ENCODE results near the gene CDH4.

CDH4 gene

DNA sequence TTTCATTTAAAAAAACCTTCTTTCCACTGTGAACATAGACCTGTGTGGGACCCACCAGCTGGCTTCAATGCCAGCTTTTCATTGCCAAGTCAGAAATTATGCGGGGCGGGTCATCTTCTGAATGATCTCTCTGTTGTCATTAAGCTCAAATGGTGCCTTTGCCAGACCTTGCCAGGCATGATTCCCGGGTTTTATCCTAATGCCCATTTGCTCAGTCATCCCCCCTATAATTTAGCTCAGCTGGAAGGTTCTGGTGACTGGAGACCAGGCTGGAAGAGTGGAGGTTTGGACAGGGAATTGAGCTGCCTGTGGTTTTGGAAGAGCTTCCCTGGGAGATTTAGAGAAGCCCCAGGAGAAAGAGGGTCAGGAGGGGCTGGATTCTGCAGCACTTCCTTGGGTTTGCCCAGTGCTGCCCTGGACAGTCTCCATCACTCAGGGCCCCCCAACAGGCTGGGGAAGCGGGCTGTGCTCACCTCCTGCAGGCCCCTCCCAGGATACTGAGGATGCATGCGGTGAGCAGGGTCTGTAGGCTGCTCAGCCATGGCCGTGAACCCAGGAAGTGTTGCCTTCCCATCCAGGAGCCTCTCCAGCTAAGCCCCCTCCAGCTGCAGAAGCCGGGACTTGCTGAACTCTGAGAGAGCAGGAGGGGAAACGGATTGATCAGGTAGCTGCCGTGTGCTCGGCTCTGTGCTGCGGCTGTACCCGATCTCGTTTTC is 273.0 kb downstream of the CDH4 start:
- DNase-seq: no peak

DNA sequence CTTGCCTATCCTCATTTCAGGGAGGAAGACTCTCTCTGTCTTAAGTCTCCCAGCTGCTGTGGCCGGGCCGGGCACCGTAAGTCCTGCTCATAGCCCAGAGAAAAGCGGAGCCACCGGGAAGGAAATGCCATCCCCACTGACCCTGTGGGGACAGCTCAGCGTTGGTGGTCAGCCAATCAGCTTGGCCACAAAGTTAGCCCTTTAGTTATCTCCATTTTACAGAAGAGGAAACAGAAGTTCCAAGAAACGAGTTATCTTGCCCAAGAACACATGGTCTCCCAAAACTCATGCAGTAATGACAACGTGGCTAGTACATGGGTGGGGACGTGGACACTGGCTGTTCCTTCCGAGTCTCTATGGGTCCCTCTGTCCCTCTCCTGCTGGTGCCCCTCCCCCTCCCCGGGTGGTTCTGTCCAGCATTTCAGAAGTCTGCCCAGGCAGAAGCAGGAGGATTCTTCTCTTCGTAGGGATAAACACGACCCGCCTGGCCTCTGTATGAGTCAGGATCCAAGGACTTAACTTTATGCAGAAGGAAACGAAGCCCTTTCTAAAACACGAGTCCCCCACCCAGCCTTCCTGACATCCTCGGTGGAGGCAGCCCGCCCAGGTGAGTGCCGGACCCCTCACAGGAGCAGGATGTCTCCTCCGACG is 273.8 kb downstream of the CDH4 start:
- DNase-seq: no peak

GRCh38 chr20:61526907-61527306 is 274.8 kb downstream of the CDH4 start:
- no peak for DNase-seq

DNA sequence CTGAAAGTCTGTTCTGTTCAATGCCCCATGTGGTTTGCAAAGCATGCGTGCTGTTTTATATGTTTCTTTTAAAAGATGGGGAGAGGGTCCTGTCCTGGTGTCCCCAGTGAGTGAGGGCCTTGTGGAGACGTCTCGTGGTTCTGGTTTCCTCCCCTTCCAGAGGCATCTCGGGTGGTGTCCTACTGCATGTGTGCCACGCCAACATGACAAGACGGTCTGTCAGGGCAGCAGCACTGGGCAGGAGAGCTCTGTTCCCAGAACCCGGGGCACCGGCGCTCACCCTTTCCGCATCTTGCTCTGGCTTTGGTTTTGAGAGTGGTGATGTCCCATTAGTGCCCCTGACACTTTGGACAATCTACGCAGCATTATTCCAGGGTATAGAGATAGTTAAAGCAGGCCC is 275.6 kb downstream of the CDH4 start:
- DNase-seq: no peak

DNA sequence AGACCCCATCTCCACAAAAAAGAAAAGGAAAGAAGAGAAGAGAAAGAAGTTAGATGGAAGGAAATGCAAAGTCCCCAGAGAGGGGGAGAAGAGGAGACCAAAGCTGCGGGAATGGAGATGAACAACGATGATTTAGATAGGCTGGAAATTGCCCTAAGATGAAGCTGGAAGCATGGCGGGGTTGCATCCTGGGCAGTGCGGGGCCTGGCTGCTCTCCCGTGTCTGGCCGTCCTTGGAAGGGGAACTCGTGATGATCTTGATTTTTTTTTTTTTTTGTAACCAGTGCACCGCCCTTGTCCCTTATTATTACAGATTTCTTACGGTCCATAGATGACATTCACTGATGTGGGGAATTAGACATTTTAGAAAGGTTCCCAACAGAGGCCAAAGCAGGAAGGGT is 276.5 kb downstream of the CDH4 start:
- no peak for DNase-seq

- no peak for DNase-seq
These were observed 277.3 kb downstream of the CDH4 start for GRCh38 chr20:61529354-61529753.

- DNase-seq: no peak
These were observed 279.7 kb downstream of the CDH4 start for GRCh38 chr20:61531553-61532345.

DNA sequence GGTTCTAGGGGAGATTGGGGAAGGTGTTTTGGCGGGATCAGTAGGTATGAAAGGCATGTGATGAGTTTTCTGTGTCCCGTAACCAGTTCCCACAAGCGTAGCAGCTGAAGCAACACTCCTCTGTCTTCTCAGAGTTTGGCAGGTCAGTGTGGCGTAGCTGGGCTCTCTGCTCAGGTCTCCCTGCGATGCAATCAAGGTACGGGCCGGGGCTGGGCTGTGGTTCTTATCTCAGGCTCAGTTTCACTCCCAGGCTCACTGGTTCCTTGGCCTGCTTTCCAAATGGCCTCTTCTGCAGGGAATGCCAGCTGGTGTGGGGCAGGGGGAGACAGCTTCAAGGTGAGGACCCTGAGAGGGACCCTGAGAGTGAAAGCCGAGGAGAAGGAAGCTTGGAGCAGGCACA is 280.7 kb downstream of the CDH4 start:
- no peak for DNase-seq

- no peak for DNase-seq
These were observed 281.2 kb downstream of the CDH4 start for GRCh38 chr20:61533231-61533631.

GRCh38 chr20:61534346-61534745 is 282.3 kb downstream of the CDH4 start:
- no peak for DNase-seq

- no peak for DNase-seq
These were observed 283.0 kb downstream of the CDH4 start for GRCh38 chr20:61535091-61535490.

DNA sequence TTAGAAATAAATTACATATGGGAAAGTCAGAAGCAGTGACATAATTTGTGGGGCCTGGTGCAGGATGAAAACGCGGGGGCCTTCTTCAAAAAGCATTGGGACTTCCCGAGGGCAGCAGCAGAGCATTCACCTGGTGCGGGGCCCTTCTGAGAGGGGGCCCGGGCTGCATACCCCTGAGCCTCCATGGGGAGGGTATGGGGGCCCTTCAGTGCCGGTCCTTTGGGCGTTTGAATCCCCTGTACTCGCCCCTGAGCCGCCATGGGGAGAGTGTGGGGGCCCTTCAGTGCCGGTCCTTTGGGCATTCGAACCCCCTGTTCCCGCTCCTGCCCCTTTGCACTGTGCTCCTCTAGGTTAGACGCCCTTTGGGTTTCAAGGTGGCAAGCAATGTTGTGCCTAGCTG is 283.5 kb downstream of the CDH4 start:
- no peak for DNase-seq

- DNase-seq: no peak
These were observed 283.9 kb downstream of the CDH4 start for GRCh38 chr20:61535956-61536355.

- no peak for DNase-seq
These were observed 284.6 kb downstream of the CDH4 start for GRCh38 chr20:61536671-61537070.

GRCh38 chr20:61537239-61538182 is 285.4 kb downstream of the CDH4 start:
- DNase-seq: no peak

- no peak for DNase-seq
These were observed 286.3 kb downstream of the CDH4 start for GRCh38 chr20:61538183-61538942.

GRCh38 chr20:61538943-61539265 is 286.8 kb downstream of the CDH4 start:
- DNase-seq: no peak

DNA sequence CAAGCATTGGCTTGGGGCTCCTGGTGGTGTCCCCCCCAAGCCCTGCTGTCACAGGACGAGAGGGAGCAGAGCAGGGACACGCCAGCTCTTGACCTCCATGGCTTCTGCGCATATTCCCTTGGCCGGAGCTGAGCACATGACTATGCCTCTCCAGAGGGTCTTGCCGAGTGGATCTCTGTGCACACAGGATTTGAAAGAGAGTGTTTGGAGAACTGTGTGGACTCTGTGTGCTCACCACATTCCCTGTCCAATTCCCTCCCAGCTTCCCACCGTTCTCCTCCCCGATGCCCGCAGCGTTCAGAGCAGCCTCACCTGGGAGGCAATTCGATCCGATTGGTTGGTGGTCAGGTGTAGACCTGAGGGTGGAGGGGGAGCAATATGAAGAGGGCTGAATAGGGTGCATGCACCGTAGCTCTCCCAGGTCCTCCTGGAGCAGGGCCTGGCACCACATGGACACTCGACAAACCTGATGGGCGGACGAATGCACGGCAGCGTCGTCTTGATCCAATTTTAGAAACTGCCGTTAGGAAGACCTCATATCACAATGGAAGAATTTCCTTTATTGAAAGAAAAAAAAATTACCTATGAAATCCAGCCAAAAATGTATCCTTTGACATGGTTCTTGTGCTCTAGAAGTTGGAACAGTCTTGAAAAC is 287.8 kb downstream of the CDH4 start:
- no peak for DNase-seq

DNA sequence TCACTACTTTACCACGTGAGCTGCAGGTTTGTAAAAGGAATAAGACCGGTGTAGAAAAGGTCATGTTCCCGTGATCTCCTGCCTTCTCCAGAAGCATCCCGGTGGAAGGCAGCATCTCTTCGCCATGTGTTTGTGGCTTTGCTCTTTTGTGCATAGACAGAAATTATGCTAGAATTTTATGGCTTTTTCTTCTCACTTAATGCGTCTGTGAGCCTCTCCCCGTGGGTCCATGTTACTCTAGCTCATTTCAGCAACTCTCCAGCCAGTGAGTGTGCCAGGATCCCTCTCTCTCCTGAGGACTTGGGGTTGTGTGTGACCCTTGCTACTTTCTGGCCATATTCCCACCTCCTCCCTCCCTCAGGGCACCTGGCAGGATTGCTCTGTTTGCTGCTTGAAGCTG is 289.5 kb downstream of the CDH4 start:
- DNase-seq: no peak

GRCh38 chr20:61543086-61543485 is 291.0 kb downstream of the CDH4 start:
- no peak for DNase-seq

GRCh38 chr20:61543931-61544745 is 292.1 kb downstream of the CDH4 start:
- no peak for DNase-seq
